Vagina (tissue), 2 donors: Measurements from ENCODE around the gene F7.

Source experiments
- POLR2AphosphoS5 ChIP-seq, 2 donors: sonication (generic); formaldehyde crosslinking; IDR thresholded peaks; one replicate each; pipeline ENCODE4 v1.9.0; 2017; ENCODE audit warnings: antibody characterized with exemption in 2 of 2, mild to moderate bottlenecking in 2 of 2, low read depth in 1 of 2; ENCODE audit not compliant: insufficient read depth in 1 of 2
- TF ChIP-seq, protein P1 (sequence below), 3 experiments: fragments of 450-650 bp in 2 of 3; fragments of 200-600 bp in 1 of 3; sonication (generic) in 1 of 3; IDR thresholded peaks; one replicate each; pipeline ENCODE4 v1.5.1; 2017 to 2019; ENCODE audit warnings: antibody characterized with exemption in 3 of 3, mild to moderate bottlenecking in 2 of 3, moderate library complexity in 2 of 3

DNA sequence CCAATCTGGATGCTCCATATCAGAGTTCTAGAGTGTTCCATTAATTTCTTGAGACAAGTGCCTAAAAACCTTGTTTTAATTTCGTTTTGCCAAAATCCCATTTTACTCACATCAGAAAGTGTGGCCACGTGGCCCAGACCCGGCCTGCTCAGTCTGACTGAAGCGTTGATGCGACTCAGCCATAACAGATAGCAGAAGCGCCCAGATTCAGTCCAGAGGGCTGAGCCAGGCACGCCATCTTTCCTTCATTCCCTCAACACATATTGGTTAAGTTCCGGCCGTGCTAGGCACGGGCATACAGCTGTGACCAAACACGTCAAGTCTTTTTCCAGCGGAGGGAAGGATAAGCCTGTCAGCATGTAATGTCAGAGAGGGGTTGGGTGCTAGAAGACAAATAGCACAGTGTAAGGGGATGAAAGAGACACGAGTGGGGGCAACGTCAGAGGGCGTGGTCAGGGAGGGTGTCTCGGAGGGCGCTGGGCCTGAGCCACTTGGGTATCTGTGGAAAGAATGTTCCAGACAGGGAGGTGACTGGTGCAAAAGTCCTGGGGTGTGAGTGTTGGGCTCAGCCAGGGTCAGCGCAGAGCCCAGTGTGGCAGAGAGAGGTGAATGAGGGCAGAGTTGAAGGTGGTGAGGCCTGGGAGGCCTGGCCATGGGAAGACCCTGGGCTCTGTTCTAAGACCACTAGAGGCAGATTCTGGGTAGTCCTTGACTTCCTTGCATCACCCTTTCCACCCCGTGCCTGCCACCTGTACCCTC, 20.1 kb downstream of the F7 start:
- TF ChIP-seq, protein P1, sequence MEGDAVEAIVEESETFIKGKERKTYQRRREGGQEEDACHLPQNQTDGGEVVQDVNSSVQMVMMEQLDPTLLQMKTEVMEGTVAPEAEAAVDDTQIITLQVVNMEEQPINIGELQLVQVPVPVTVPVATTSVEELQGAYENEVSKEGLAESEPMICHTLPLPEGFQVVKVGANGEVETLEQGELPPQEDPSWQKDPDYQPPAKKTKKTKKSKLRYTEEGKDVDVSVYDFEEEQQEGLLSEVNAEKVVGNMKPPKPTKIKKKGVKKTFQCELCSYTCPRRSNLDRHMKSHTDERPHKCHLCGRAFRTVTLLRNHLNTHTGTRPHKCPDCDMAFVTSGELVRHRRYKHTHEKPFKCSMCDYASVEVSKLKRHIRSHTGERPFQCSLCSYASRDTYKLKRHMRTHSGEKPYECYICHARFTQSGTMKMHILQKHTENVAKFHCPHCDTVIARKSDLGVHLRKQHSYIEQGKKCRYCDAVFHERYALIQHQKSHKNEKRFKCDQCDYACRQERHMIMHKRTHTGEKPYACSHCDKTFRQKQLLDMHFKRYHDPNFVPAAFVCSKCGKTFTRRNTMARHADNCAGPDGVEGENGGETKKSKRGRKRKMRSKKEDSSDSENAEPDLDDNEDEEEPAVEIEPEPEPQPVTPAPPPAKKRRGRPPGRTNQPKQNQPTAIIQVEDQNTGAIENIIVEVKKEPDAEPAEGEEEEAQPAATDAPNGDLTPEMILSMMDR (IDR thresholded peaks at IDR 0.05), result no peak
- TF ChIP-seq POLR2AphosphoS5 (IDR thresholded peaks at IDR 0.05; ENCODE audit: insufficient read depth in 1 of 2, low read depth in 1 of 2), result no peak
